Liver (tissue), 9 donors: Measurements from ENCODE around the gene NFATC4. TPM values are rescaled to one million over a fixed set of nuclear protein-coding genes. Genes with fewer than 3 reads are reported as not detected.

Experiments
- DNase-seq: peaks from one replicate; pipeline ENCODE4 v3.0.0-alpha.2; 2017; ENCODE audit warnings: low spot score
- H3K27ac ChIP-seq, 2 donors: one replicate each; pipeline ENCODE4 v1.7.0; 2013; ENCODE audit warnings: inconsistent platforms in 2 of 2, low read length in 2 of 2, control low read depth in 1 of 2, low read depth in 1 of 2, mild to moderate bottlenecking in 1 of 2
- H3K27me3 ChIP-seq, 4 donors: one replicate each; pipeline versions ENCODE4 v1.6.1 to v1.7.0; 2013; ENCODE audit warnings: low read length in 3 of 4, inconsistent platforms in 1 of 4, mild to moderate bottlenecking in 1 of 4, moderate library complexity in 1 of 4; ENCODE audit not compliant: control insufficient read depth in 4 of 4, insufficient read depth in 4 of 4
- H3K36me3 ChIP-seq, 4 donors: one replicate each; pipeline versions ENCODE4 v1.6.1 to v1.7.0; 2013; ENCODE audit warnings: low read length in 3 of 4, mild to moderate bottlenecking in 3 of 4, low read depth in 1 of 4, moderate library complexity in 1 of 4; ENCODE audit not compliant: control insufficient read depth in 4 of 4, insufficient read depth in 3 of 4
- H3K4me1 ChIP-seq, 4 donors: one replicate each; pipeline versions ENCODE4 v1.6.1 to v1.7.0; 2013; ENCODE audit warnings: low read length in 3 of 4, mild to moderate bottlenecking in 3 of 4, moderate library complexity in 1 of 4; ENCODE audit not compliant: control insufficient read depth in 4 of 4, insufficient read depth in 4 of 4
- H3K4me3 ChIP-seq, 3 donors: one replicate each; pipeline versions ENCODE4 v1.6.1 to v1.7.0; 2013; ENCODE audit warnings: low read length in 3 of 3, control low read depth in 1 of 3, low read depth in 1 of 3, mild to moderate bottlenecking in 1 of 3
- H3K9ac ChIP-seq, 2 donors: one replicate each; pipeline ENCODE4 v1.7.0; 2013; ENCODE audit warnings: low read length in 2 of 2, mild to moderate bottlenecking in 2 of 2, moderate library complexity in 2 of 2, control low read depth in 1 of 2, low read depth in 1 of 2
- H3K9me3 ChIP-seq, 4 donors: one replicate each; pipeline versions ENCODE4 v1.6.1 to v1.7.0; 2013; ENCODE audit warnings: low read length in 3 of 4; ENCODE audit not compliant: control insufficient read depth in 4 of 4
- ATF3 ChIP-seq: IDR thresholded peaks from 2 replicates; pipeline ENCODE4 v1.6.1; 2016; ENCODE audit warnings: antibody characterized with exemption
- EGR1 ChIP-seq, 2 donors: IDR thresholded peaks; 2 replicates each; pipeline ENCODE4 v1.6.1; 2016 to 2018; ENCODE audit warnings: antibody characterized with exemption in 2 of 2, low read depth in 2 of 2
- FOXA1 ChIP-seq: IDR thresholded peaks from 2 replicates; pipeline ENCODE4 v1.6.1; 2016; ENCODE audit warnings: antibody characterized with exemption
- FOXA2 ChIP-seq: IDR thresholded peaks from 2 replicates; pipeline ENCODE4 v1.6.1; 2016; ENCODE audit warnings: antibody characterized with exemption
- GABPA ChIP-seq, 2 donors: IDR thresholded peaks in 1 of 2; conservative IDR thresholded peaks in 1 of 2; 2 replicates each; pipeline ENCODE4 v1.6.1; 2016; ENCODE audit warnings: antibody characterized with exemption in 2 of 2, mild to moderate bottlenecking in 1 of 2, moderate library complexity in 1 of 2
- HNF4A ChIP-seq, 2 donors: conservative IDR thresholded peaks; 2 replicates each; pipeline ENCODE4 v1.6.1; 2016; ENCODE audit warnings: antibody characterized with exemption in 2 of 2, mild to moderate bottlenecking in 2 of 2
- HNF4G ChIP-seq: IDR thresholded peaks from 2 replicates; pipeline ENCODE4 v1.6.1; 2016; ENCODE audit warnings: antibody characterized with exemption
- JUND ChIP-seq, 2 donors: IDR thresholded peaks; 2 replicates each; pipeline ENCODE4 v1.6.1; 2016; ENCODE audit warnings: antibody characterized with exemption in 2 of 2
- NR2F2 ChIP-seq: IDR thresholded peaks from 2 replicates; pipeline ENCODE4 v1.6.1; 2016; ENCODE audit warnings: antibody characterized with exemption
- RAD21 ChIP-seq, 2 donors: IDR thresholded peaks; 2 replicates each; pipeline ENCODE4 v1.6.1; 2016; ENCODE audit warnings: antibody characterized with exemption in 2 of 2, mild to moderate bottlenecking in 2 of 2
- REST ChIP-seq: IDR thresholded peaks from 2 replicates; pipeline ENCODE4 v1.6.1; 2016; ENCODE audit warnings: antibody characterized with exemption, mild to moderate bottlenecking
- RXRA ChIP-seq, 2 donors: IDR thresholded peaks; 2 replicates each; pipeline ENCODE4 v1.6.1; 2017 to 2018; ENCODE audit warnings: antibody characterized with exemption in 2 of 2, mild to moderate bottlenecking in 1 of 2
- SP1 ChIP-seq: IDR thresholded peaks from 2 replicates; pipeline ENCODE4 v1.6.1; 2018; ENCODE audit warnings: antibody characterized with exemption, mild to moderate bottlenecking
- TAF1 ChIP-seq: conservative IDR thresholded peaks from 2 replicates; pipeline ENCODE4 v1.6.1; 2016; ENCODE audit warnings: antibody characterized with exemption, mild to moderate bottlenecking
- YY1 ChIP-seq: IDR thresholded peaks from 2 replicates; pipeline ENCODE4 v1.6.1; 2016; ENCODE audit warnings: antibody characterized with exemption, mild to moderate bottlenecking
- ZBTB33 ChIP-seq: IDR thresholded peaks from 2 replicates; pipeline ENCODE4 v1.6.1; 2016; ENCODE audit warnings: antibody characterized with exemption
- WGBS: extraction: QIAGEN DNeasy Blood & Tissue Kit; methylation state at CpG from one replicate; pipeline ENCODE4 v1.1.7; 2013; 5-methylcytosine and 5-hydroxymethylcytosine counted together
- polyA plus RNA-seq, 2 donors: library from polyadenylated mRNA; stranded (reverse) in 1 of 2; unstranded in 1 of 2; fragments of 200-250 nt in 1 of 2; fragments of >200 nt in 1 of 2; fragmentation: Nextera tagmentation in 1 of 2; extraction: Ambion mirVana in 1 of 2; gene quantifications; one replicate each; pipeline versions ENCODE4 v1.2.1 to v1.2.3, GENCODE V29; 2013 to 2015
- total RNA-seq, 2 donors: library from RNA; depleted of rRNA; stranded (reverse); fragments of >200 nt; gene quantifications; one replicate each; pipeline ENCODE4 v1.2.3, GENCODE V29; 2014
- TF ChIP-seq, protein P1 (sequence below): IDR thresholded peaks from 2 replicates; pipeline ENCODE4 v1.6.1; 2016; ENCODE audit warnings: antibody characterized with exemption
- TF ChIP-seq, protein P2 (sequence below): fragments of 150-350 bp; IDR thresholded peaks from 2 replicates; pipeline ENCODE4 v1.5.1; 2017; ENCODE audit warnings: improper control_type of control experiment, low read depth, low read length; ENCODE audit not compliant: missing input control
- donor health status: healthy.
- donor health status: healthy.
- donor health status: healthy.
- donor health status: healthy.
- donor health status: healthy.

The NFATC4 gene
- total and polyA plus RNA-seq, 4 donors, result 1.0 to 3.6 (median 1.8) TPM

GRCh38 chr14:24401810-24402702, 34.1 kb downstream of the NFATC4 start (continued):
- no peak for TF ChIP-seq FOXA2
- TF ChIP-seq SP1, result no peak
- no peak for TF ChIP-seq YY1
- no peak for TF ChIP-seq GABPA (IDR thresholded peaks at IDR 0.05 in 1 of 2, conservative IDR thresholded peaks at IDR 0.05 in 1 of 2)
- TF ChIP-seq EGR1 (IDR thresholded peaks at IDR 0.05; ENCODE audit: low read depth in 2 of 2), result no peak
- no peak for TF ChIP-seq RXRA (IDR thresholded peaks at IDR 0.05)
- TF ChIP-seq TAF1, result no peak

- TF ChIP-seq RAD21 (IDR thresholded peaks at IDR 0.05) (no peak), RXRA (IDR thresholded peaks at IDR 0.05) (no peak), NR2F2 (no peak), SP1 (no peak), ATF3 (no peak), HNF4G (no peak), FOXA1 (no peak), HNF4A (conservative IDR thresholded peaks at IDR 0.05) (no peak), GABPA (IDR thresholded peaks at IDR 0.05 in 1 of 2, conservative IDR thresholded peaks at IDR 0.05 in 1 of 2) (no peak), JUND (IDR thresholded peaks at IDR 0.05) (no peak), REST (no peak), TAF1 (no peak), YY1 (no peak), FOXA2 (no peak), ZBTB33 (no peak), EGR1 (IDR thresholded peaks at IDR 0.05; ENCODE audit: low read depth in 2 of 2) (no peak)
- TF ChIP-seq, protein P1, sequence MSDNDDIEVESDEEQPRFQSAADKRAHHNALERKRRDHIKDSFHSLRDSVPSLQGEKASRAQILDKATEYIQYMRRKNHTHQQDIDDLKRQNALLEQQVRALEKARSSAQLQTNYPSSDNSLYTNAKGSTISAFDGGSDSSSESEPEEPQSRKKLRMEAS, result no peak
- TF ChIP-seq, protein P2, sequence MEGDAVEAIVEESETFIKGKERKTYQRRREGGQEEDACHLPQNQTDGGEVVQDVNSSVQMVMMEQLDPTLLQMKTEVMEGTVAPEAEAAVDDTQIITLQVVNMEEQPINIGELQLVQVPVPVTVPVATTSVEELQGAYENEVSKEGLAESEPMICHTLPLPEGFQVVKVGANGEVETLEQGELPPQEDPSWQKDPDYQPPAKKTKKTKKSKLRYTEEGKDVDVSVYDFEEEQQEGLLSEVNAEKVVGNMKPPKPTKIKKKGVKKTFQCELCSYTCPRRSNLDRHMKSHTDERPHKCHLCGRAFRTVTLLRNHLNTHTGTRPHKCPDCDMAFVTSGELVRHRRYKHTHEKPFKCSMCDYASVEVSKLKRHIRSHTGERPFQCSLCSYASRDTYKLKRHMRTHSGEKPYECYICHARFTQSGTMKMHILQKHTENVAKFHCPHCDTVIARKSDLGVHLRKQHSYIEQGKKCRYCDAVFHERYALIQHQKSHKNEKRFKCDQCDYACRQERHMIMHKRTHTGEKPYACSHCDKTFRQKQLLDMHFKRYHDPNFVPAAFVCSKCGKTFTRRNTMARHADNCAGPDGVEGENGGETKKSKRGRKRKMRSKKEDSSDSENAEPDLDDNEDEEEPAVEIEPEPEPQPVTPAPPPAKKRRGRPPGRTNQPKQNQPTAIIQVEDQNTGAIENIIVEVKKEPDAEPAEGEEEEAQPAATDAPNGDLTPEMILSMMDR, result no peak
- H3K27me3 ChIP-seq, result no peaks in the 10 kb centered on the region
- WGBS, result 79% methylated on average over 7 of the region's 7 CpGs
- no peak overlapping the region for H3K27ac ChIP-seq
- H3K4me3 ChIP-seq, result no peak overlapping the region
- DNase-seq, result no peak
- H3K4me1 ChIP-seq, result peaks cover 3 to 39% (median 29%) of the 10 kb centered on the region in 4 donors
- no peak overlapping the region for H3K9ac ChIP-seq
- H3K9me3 ChIP-seq, result no peaks in the 10 kb centered on the region
- no peaks in the 10 kb centered on the region for H3K36me3 ChIP-seq
Measured at GRCh38 chr14:24403294-24403998, 35.5 kb downstream of the NFATC4 start.
